ENCODE measurements around the gene NENF.

NENF gene

DNA sequence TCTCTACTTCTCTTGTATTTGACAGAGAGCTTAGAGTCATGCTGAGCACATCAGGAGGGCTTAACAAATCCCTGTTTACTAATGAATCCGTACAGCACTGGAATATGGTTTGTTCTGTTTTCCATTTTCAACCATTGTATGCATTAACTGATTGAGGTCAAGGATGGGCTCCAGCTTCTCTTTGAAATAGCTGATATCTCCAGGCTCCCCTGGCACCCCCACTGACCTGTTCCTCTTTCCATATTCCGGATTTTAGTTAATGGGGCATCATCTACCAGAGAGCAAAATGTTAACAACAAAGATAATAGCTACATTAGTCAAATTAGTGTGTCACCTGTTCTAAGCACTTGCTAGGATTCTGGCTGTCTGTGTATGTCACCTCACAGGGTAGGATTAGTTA lies 57.6 kb downstream of the NENF start:
- TF ChIP-seq CREB1 (IDR thresholded peaks at IDR 0.05; ENCODE audit: low read depth) (no peak), EP300 (IDR thresholded peaks at IDR 0.05; ENCODE audit: borderline replicate concordance) (no peak)

DNA sequence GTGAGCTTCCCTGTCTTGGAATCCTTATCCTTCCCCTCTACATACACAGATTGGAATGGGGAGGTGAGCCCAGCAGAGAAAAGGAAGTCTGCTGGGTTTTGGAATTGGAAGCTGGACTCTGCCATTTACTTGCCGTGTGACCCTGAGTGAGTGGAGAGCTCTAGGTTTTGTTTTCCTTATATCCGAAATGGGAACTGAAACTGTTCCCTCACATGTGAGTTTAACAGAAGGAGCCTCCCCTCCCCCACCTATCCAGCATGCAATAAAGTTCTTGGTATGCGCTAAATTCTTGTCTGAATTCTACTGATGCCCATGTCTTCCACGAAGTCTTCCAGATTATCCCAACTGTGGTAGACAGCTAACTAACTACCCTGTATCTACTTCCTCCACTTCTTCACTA lies 58.7 kb downstream of the NENF start:
- TF ChIP-seq EGR1 (IDR thresholded peaks at IDR 0.05) (no peak), TCF12 (IDR thresholded peaks at IDR 0.05; ENCODE audit: low read depth) (no peak), CEBPB (IDR thresholded peaks at IDR 0.05) (no peak), TEAD4 (IDR thresholded peaks at IDR 0.05) (no peak), CREB1 (IDR thresholded peaks at IDR 0.05; ENCODE audit: low read depth) (no peak), NFIC (IDR thresholded peaks at IDR 0.05) (no peak), YY1 (IDR thresholded peaks at IDR 0.05; ENCODE audit: low read depth) (no peak), TAF1 (IDR thresholded peaks at IDR 0.05; ENCODE audit: low read depth) (no peak), FOXM1 (IDR thresholded peaks at IDR 0.05; ENCODE audit: borderline replicate concordance, low read depth) (no peak)
